GM19372 (cell line): ENCODE data around the gene KIF15.
A peak's percentile ranks its signal among the peaks of the same experiment; 100 is the strongest.

Source experiments
- ATAC-seq: cut with Tn5 transposase; IDR thresholded peaks from one replicate; pipeline ENCODE4 v1.9.1; 2021; ENCODE audit warnings: mild to moderate bottlenecking, low read depth, moderate library complexity; ENCODE audit not compliant: unreplicated experiment

Gene KIF15, protein sequence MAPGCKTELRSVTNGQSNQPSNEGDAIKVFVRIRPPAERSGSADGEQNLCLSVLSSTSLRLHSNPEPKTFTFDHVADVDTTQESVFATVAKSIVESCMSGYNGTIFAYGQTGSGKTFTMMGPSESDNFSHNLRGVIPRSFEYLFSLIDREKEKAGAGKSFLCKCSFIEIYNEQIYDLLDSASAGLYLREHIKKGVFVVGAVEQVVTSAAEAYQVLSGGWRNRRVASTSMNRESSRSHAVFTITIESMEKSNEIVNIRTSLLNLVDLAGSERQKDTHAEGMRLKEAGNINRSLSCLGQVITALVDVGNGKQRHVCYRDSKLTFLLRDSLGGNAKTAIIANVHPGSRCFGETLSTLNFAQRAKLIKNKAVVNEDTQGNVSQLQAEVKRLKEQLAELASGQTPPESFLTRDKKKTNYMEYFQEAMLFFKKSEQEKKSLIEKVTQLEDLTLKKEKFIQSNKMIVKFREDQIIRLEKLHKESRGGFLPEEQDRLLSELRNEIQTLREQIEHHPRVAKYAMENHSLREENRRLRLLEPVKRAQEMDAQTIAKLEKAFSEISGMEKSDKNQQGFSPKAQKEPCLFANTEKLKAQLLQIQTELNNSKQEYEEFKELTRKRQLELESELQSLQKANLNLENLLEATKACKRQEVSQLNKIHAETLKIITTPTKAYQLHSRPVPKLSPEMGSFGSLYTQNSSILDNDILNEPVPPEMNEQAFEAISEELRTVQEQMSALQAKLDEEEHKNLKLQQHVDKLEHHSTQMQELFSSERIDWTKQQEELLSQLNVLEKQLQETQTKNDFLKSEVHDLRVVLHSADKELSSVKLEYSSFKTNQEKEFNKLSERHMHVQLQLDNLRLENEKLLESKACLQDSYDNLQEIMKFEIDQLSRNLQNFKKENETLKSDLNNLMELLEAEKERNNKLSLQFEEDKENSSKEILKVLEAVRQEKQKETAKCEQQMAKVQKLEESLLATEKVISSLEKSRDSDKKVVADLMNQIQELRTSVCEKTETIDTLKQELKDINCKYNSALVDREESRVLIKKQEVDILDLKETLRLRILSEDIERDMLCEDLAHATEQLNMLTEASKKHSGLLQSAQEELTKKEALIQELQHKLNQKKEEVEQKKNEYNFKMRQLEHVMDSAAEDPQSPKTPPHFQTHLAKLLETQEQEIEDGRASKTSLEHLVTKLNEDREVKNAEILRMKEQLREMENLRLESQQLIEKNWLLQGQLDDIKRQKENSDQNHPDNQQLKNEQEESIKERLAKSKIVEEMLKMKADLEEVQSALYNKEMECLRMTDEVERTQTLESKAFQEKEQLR (N-terminal part only)

DNA sequence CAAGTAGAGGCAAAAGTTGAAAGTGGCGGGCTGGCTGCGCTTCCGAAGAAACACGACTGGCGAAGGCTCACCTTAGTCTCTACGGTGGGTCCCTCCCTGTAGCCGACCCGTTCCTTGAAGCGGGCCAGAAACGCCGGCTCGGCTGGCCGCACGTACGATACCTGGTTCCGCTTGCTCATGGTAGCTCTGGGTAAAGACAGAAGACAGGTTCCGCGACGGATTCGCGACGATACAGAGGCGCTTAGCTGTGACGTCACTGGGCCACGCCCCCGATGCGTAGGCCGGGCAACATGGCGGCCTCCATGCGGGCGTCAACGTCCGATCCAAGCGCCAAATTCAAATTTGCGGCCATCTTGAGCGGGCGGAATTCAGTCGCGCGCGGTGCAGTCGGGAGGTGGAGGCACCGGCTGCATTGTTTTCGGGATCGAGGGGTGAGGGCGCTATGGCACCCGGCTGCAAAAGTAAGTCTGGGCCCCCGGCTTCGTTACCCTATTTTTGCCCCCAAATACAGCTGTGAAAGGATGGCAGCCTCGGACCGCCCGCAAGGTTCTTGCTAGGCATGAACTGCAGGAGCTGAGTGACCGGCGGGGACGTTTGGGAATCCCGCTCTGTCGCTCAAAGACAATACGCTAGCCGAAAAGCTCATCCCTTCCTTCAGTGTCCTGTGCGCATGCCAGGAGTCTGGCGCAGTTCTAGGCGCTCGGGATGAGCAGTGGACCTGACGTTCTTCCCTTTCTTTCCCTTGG is at the start of gene KIF15, which contains the start of gene KIAA1143:
Gene KIF15, plus strand, starts transcription at position 371 of the 746 bp plus-strand sequence. Its CDS starts 72 bp downstream, at position 443.
Gene KIAA1143, minus strand, starts transcription at position 196 of the 746 bp plus-strand sequence. Its CDS starts 17 bp downstream, at position 179.
- peak; percentile 88 for ATAC-seq

DNA sequence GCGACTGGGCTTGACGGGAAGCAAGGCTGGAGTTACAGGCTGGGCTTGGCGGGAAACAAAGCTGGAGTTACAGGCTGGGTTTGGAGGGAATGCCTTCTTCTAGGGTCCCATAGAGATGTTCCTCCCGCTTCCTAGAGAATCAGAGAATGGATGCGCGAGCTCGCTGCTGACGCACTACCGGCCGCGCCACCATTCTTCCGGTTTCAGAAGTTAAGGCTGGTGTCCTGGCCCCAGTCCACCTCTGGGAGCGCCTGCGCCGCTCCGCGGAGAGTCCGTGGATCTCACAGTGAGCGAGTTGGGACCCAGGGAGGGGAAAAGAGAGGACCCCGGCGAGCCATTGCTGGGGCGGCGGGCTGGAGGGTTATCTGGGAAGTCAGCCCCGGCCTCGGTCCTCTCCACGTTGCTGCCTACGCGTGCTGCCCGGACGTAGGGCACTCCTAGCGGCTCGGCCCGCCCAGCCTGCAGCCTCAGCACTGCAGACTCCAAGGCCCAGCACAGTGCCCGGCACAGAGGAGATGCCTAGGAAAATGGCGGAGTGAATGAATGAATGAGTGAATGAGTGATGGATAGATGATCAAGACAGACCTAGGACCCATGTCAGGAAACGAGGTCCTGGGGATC is 49.0 kb upstream of the KIF15 start, which contains the start of gene ZNF502:
Gene ZNF502, plus strand, starts transcription at position 206 of the 621 bp plus-strand sequence. CDS start 7,602 bp downstream, outside the sequence.
- no peak for ATAC-seq

DNA sequence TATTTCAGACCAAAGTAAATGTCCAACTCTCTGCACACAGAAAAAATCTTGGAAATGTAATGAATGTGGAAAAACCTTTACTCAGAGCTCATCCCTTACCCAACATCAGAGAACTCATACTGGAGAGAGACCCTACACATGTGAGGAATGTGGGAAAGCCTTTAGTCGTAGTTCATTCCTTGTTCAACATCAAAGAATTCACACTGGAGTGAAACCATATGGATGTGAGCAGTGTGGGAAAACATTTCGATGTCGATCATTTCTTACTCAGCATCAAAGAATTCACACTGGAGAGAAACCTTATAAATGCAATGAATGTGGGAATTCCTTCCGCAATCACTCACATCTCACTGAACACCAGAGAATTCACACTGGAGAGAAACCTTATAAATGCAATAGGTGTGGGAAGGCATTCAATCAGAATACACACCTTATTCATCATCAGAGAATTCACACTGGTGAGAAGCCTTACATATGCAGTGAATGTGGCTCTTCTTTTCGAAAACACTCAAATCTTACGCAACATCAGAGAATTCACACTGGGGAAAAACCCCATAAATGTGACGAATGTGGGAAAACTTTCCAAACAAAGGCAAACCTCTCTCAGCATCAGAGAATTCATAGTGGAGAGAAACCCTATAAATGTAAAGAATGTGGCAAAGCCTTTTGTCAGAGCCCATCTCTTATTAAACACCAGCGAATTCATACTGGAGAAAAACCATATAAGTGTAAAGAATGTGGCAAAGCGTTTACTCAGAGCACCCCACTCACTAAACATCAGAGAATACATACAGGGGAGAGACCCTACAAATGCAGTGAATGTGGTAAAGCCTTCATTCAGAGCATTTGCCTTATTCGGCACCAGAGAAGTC is 40.1 kb upstream of the KIF15 start:
- no peak for ATAC-seq

DNA sequence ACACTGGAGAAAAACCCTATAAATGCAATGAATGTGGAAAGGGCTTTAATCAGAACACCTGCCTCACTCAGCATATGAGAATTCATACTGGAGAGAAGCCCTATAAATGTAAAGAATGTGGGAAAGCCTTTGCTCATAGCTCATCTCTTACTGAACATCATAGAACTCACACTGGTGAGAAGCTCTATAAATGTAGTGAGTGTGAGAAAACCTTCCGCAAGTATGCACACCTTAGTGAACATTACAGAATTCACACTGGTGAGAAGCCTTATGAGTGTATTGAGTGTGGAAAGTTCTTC is 39.5 kb upstream of the KIF15 start:
- no peak for ATAC-seq

DNA sequence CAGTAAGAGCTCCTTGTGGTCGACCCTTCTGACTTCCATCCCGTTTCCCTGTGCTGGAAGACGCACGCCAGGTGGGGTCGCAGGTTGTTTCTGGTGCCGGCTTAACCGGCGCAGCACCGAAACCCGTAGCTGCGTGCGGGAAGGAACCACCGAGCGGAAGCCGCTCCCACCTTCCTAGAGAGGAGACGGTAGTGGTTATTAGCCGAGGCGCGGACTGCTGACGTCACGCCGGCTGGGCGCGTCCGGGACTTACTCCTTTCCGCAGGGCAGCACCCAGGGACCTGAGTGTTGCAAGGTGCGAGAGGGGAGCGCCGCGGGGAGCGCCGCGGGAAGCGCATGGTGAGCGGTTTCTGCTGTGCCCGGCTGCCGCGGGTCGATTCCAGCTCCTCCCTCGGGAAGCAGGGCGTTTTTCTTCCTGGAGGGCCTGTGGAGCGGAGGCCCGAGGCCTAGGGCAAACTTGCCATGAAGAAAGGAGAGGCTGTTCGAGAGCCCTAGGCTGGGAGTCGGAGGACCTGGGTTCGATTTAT is 32.1 kb upstream of the KIF15 start, which contains the start of gene ZNF501:
Gene ZNF501, plus strand, starts transcription at position 252 of the 527 bp plus-strand sequence. CDS start 4,787 bp downstream, outside the sequence.
- peak; percentile 90 for ATAC-seq

DNA sequence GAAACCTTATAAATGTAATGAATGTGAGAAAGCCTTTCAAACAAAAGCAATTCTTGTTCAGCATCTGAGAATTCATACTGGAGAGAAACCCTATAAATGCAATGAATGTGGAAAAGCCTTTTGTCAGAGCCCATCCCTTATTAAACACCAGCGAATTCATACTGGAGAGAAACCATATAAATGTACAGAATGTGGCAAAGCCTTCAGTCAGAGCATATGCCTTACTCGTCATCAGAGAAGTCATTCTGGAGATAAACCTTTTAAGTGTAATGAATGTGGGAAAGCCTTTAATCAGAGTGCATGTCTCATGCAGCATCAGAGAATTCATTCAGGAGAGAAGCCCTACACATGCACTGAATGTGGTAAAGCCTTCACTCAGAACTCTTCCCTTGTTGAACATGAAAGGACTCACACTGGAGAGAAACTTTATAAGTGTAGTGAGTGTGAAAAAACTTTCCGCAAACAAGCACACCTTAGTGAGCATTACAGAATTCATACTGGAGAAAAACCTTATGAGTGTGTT is 26.9 kb upstream of the KIF15 start:
- ATAC-seq: no peak

DNA sequence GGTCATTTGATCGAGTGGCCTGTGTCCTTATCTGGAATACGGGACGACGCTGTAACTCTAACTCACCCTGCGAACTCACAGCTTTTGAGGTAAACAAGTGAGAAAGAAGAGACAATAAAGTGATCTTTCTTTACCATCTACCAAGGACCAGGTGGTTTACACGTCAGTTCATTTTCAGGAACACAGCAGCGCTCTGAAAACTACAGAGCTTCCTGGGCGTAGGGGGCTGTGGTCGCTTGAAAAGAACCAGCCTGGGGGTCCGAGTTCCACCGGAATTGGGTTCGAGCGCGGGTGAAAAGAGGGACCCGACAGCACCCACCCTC is 532 bp upstream of the KIF15 start:
- ATAC-seq: peak; percentile 16

DNA sequence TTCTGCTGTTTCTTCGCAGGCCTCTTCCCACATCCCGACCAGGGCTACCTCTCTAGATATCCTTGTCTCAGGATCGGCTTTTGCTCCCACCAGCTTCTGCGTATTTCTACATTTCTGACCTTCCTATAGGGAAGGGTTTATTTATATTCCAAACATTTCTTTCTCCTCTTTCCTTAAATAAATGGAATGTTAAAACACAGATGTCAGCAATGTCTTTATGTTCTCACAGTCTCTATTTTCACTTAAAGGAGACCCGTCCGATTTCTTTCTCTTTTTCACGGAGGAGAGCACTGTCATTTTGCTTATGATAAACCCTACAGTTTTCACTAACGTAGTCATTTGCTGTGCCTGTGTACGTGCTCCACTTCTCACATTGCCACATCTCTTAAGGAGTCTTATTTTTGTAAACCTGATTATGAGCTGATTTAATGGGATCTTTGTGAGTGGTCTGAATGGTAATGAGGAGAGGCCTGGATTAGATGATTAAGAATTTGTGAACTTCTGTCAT is 630 bp downstream of the KIF15 start:
- peak; percentile 10 for ATAC-seq

DNA sequence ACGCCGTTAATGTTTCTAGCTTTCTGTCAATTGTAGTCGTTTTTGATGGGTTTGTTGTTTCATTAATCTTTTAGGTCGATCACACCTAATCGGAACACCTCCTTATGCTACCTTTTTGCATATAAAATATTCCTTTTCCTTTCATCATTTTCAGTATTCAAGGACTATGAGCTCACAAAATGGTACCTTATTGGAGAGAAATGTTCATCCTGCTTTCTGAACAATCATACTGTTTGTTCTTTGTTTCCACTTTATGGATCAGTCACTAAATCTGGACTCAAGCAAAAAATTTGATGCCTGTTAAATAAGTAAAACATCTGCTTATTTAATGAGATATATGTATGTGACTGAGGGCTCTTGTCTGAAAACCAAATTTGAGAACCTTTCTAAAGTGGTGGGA is 1.1 kb downstream of the KIF15 start:
- ATAC-seq: no peak

DNA sequence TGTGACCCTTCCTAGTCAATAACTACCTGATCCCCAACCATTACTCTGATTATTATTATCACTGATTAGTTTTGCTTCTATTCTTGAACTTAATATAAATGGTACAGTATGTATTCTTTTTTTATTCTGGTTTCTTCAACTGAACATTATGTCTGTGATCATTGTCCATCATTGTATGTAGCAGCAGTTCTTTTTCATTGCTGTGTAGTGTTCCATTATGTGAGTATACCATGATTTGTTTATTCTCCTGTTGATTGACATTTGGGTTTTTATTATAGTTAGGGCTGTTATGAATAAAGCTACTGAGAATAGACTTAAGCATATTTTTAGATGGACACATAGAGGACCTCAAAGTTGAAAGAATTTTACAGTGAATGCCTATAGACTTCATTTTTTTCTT is 2.7 kb downstream of the KIF15 start:
- ATAC-seq: no peak

DNA sequence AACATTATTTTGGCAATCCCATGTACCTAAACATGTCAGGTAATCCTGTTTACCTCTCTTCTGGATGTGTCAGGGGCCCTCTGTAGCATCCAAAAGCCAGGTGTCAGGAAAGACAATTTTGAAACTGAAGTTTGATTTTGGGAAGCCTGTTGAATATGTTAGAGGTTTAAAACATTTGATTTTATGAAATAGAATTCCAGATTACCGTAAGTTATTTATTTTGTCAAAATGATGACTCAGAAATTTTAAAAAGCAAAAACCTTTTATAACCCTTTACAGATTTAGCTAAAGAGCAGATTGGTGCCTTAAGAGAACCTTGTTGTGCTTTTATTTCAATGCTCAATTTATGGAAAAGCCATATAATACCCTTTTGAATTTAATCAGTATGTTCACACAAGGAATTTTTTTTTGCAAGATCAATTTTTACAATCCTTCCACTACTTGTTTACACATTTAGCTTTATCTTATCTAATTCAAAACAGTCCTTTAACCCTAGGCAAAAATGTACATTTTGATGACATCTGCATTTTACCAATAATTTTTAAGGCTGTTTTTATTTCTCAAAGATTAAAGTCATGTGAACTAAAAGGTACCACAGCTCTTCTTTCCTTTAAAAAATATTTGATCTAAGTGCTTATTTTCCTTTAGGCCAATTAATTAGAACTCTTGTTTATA is 10.0 kb downstream of the KIF15 start:
- no peak for ATAC-seq

DNA sequence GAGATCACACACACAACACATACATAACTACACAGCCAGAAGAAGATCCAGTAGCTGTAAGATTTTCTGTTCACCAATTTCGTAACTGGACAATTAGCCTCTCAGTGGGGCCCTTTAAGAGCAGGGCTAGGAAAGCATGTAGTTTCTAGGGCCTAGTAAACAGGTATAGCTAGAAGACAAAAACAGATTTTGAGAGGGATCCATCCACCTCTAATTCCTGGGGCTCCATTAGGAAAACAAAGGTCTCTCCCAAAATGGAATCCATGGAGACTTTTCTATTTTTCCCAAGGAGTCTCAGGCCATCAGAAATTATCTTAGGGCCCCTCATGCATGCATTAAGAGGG is 10.5 kb downstream of the KIF15 start:
- ATAC-seq: no peak

DNA sequence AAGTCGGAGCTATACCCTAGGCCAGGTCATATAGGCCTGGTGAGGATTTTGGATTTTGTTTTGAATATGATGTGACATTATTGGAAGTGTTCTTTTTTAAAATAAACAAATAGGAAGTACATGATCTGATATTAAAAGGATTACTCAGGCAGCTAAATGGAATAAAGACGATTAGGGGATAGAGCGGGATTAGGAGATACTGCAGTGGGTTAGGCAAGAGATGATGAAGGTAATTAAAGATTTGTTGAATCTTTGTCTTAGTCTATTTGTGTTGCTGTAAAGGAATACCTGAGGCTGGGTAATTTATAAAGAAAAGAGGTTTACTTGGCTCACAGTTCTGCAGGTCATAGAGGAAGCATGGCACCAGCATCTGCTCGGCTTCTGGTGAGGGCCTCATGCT is 21.3 kb downstream of the KIF15 start:
- no peak for ATAC-seq

DNA sequence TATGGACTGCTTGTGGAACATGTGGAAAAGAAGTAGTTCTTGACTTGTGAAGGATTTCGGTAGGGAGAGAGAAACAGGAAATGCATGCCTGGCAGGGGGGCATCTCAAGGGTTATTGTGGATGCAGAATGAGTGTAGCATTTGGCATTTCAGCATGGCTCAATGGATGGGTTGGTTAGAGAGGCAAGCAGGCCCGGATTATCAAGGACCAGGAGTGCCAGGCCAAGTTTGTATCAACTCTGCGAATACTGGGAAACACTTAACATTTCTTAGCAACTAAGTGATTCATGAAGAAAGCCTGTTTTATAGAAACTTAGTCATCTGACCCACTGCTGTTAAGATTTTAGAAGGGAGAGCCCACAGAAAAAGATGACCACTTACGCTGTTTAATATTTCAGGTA is 33.6 kb downstream of the KIF15 start:
- ATAC-seq: no peak

DNA sequence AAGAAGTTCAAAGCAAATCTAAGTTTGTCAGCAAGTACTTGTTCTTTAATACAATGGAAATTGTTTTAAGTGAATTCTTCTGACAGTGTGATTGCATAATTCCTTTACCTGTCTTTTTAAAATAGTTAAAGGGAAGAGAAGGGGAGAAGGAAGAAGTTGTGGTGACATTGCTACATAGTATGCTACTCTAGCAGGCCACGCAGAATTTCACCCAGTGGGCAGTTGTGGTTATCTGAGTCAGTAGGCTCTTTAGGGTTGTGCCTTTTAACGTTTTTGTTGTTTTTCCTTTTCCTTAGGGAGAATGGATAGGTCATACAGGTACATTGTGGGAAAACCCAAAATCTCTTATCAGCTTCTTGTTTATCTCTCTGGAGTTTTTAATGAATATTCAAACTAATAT is 40.4 kb downstream of the KIF15 start:
- no peak for ATAC-seq

DNA sequence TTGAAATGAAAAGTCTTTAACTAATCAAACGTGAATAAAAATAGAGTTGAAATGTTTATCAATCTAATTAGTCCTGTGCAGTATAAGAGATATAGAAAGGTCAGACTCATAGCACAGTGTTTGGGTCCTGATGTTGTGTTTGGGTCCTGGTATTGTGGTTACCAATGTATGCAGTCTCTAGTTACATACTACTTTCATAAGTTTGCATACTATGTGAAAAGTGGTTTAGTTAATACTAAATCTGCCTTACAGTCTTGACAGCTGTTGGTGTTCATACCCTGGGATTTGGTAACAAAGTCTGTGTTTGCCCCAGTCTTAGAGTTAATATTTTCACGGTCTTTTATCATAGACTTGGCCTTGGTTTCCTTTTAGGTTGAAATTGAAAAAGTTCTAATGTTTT is 41.7 kb downstream of the KIF15 start:
- no peak for ATAC-seq

DNA sequence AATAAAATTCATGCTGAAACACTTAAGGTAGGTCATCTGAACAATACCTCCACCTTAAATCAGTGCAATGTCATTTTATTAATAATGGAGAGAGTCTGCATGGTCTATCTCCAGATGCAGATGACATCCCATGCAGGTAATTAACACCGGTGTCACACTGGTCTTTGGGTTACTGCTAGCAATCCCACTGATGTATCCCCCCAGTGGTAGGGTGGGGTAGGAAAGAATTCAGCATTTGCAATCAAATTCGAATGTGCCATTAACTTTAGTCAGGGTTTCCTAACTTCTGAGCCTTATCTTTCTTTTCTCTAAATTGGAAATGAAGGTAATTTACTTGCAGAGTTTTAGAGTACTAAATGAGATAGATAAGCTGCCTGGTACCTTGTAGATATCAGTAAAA is 44.4 kb downstream of the KIF15 start:
- no peak for ATAC-seq
